Testis (tissue), 3 donors: Measurements from ENCODE around the gene RASL11A. TPM values are rescaled to one million over a fixed set of nuclear protein-coding genes. Genes with fewer than 3 reads are reported as not detected.
"Not testable (repeated sequence)": the region's sequence is repeated elsewhere in the genome, so short reads cannot be mapped to it uniquely, and the experiment has no call there.

Experiments
- DNase-seq: peaks from one replicate; pipeline ENCODE4 v3.0.0-alpha.2; 2019
- H3K27ac ChIP-seq, 2 donors: fragments of 200-600 bp; sonication (generic); one replicate each; pipeline ENCODE4 v1.5.1; 2019
- H3K27me3 ChIP-seq: fragments of 200-600 bp; sonication (generic); one replicate; pipeline ENCODE4 v1.5.1; 2019
- H3K36me3 ChIP-seq: fragments of 200-600 bp; sonication (generic); one replicate; pipeline ENCODE4 v1.5.1; 2017; ENCODE audit warnings: low read depth; ENCODE audit errors: missing control alignments
- H3K4me1 ChIP-seq: fragments of 200-600 bp; sonication (generic); one replicate; pipeline ENCODE4 v1.5.1; 2019
- H3K4me3 ChIP-seq, 2 donors: fragments of 200-600 bp; sonication (generic); one replicate each; pipeline ENCODE4 v1.5.1; 2017 to 2019
- H3K9me3 ChIP-seq: fragments of 200-600 bp; sonication (generic); one replicate; pipeline ENCODE4 v1.5.1; 2017
- CTCF ChIP-seq, 3 experiments: fragments of 450-650 bp in 2 of 3; fragments of 200-600 bp in 1 of 3; sonication (generic) in 1 of 3; IDR thresholded peaks; one replicate each; pipeline ENCODE4 v1.5.1; 2016 to 2019; ENCODE audit warnings: antibody characterized with exemption in 3 of 3, mild to moderate bottlenecking in 2 of 3, moderate library complexity in 1 of 3
- POLR2A ChIP-seq: fragments of 450-650 bp; IDR thresholded peaks from one replicate; pipeline ENCODE4 v1.6.1; 2017; ENCODE audit warnings: antibody characterized with exemption, mild to moderate bottlenecking, moderate library complexity
- WGBS, 2 donors: methylation state at CpG; one replicate each; pipeline ENCODE4 v1.1.5; 2018; 5-methylcytosine and 5-hydroxymethylcytosine counted together
- intact Hi-C: fragments of 100-400 bp; cut with DNase I; formaldehyde crosslinking; loops from one replicate; pipeline ENCODE4 v1.15.1; 2023; ENCODE audit warnings: low total_unique reads
- polyA plus RNA-seq: library from polyadenylated mRNA; stranded (reverse); fragments of 350-450 nt; fragmentation: Illumina TruSeq; extraction: RNeasy Lipid Tissue Mini Kit (QIAGEN cat#74804); gene quantifications from one replicate; pipeline ENCODE4 v1.2.3, GENCODE V29; 2014; ENCODE audit warnings: low read depth, low replicate concordance; ENCODE audit not compliant: insufficient read depth
- total RNA-seq, 2 donors: library from RNA; depleted of rRNA; stranded (reverse); fragments of >200 nt; gene quantifications; one replicate each; pipeline ENCODE4 v1.2.3, GENCODE V29; 2016

The RASL11A gene
- total and polyA plus RNA-seq, 3 donors from 2014 or later, result 8.2 to 11.8 (median 10.0) TPM

- no peak for DNase-seq
- Histone ChIP-seq H3K27ac (peak overlapping the region in 1 of 2 donors; percentile 36), H3K4me1 (no peaks in the 10 kb centered on the region), H3K27me3 (no peaks in the 10 kb centered on the region), H3K9me3 (no peaks in the 10 kb centered on the region), H3K36me3 (no peaks in the 10 kb centered on the region), H3K4me3 (no peak overlapping the region)
- intact Hi-C loops, result no loop called here
- TF ChIP-seq POLR2A (no peak), CTCF (IDR thresholded peaks at IDR 0.05) (no peak)
- 28 to 63% methylated on average over 2 of the region's 2 CpGs for WGBS, 2 donors
Observed at GRCh38 chr13:27289011-27289665, 18.5 kb downstream of the RASL11A start.

GRCh38 chr13:27290715-27291114, 20.1 kb downstream of the RASL11A start:
- Histone ChIP-seq H3K4me3 (no peak overlapping the region), H3K4me1 (no peaks in the 10 kb centered on the region), H3K27me3 (no peaks in the 10 kb centered on the region), H3K36me3 (no peaks in the 10 kb centered on the region), H3K9me3 (no peaks in the 10 kb centered on the region), H3K27ac (peak overlapping the region in 1 of 2 donors; percentile 13)
- 83 to 91% methylated on average over 4 of the region's 4 CpGs for WGBS, 2 donors
- TF ChIP-seq CTCF (IDR thresholded peaks at IDR 0.05) (no peak), POLR2A (no peak)
- DNase-seq, result no peak
- intact Hi-C loops, result no loop called here

- H3K4me1 ChIP-seq, H3K27me3 ChIP-seq, H3K9me3 ChIP-seq, H3K27ac ChIP-seq, intact Hi-C loops, H3K36me3 ChIP-seq, H3K4me3 ChIP-seq, DNase-seq: not testable (repeated sequence)
- 95 to 97% methylated on average over 8 of the region's 8 CpGs for WGBS, 2 donors
Observed at GRCh38 chr13:27291967-27292366, 21.3 kb downstream of the RASL11A start.

- 79 to 80% methylated on average over 8 of the region's 8 CpGs for WGBS, 2 donors
- Histone ChIP-seq H3K27ac (no peak overlapping the region), H3K4me3 (no peak overlapping the region), H3K4me1 (no peaks in the 10 kb centered on the region), H3K27me3 (no peaks in the 10 kb centered on the region), H3K36me3 (no peaks in the 10 kb centered on the region), H3K9me3 (no peaks in the 10 kb centered on the region)
- no peak for DNase-seq
- TF ChIP-seq CTCF (IDR thresholded peaks at IDR 0.05), result no peak
- TF ChIP-seq POLR2A, result no peak
- intact Hi-C loops, result no loop called here
Observed at GRCh38 chr13:27293076-27293691, 22.6 kb downstream of the RASL11A start.

GRCh38 chr13:27293873-27294515, 23.4 kb downstream of the RASL11A start:
- Histone ChIP-seq H3K4me3 (no peak overlapping the region), H3K4me1 (no peaks in the 10 kb centered on the region), H3K27me3 (no peaks in the 10 kb centered on the region), H3K27ac (no peak overlapping the region), H3K36me3 (no peaks in the 10 kb centered on the region), H3K9me3 (no peaks in the 10 kb centered on the region)
- no peak for TF ChIP-seq POLR2A
- TF ChIP-seq CTCF (IDR thresholded peaks at IDR 0.05), result no peak
- 70 to 92% methylated on average over 4 of the region's 4 CpGs for WGBS, 2 donors
- no peak for DNase-seq
- intact Hi-C loops, result no loop called here
